HG03571 (cell line): ENCODE results near the gene CSK.
A peak's percentile ranks its signal among the peaks of the same experiment; 100 is the strongest.

Source experiments
- ATAC-seq: cut with Tn5 transposase; IDR thresholded peaks from one replicate; pipeline ENCODE4 v1.9.1; 2021; ENCODE audit not compliant: unreplicated experiment

CSK gene

DNA sequence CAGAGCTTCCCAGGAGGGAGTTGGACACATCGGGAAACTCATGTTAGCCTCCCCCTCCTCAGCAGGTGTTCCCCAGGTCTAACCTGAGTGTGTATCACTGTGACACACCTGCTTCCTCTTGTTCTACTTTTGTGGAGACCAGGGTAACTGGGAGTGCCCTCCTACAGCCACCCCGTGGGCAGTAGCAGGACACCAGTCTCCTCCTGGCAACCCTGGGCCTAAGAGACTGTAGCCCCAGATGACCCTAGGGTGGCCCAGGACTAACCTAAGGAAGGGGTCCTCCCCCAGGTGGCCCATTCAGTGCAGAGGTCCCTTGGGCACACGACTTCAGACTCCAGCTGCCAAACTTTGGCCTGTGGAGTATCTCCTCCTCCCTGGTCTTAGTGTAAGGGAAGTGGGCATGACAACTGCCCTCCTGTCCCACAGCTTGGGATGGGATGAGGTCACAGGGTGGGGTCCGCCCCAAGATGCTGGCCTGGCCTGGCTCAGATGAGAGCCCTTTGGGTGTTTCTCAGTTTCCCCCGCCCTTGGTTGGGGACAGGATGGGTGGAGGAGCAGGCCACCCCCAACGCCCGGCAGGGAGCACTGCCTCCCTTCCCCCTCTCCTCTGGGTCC lies 4.8 kb downstream of the CSK start:
- ATAC-seq: no peak

DNA sequence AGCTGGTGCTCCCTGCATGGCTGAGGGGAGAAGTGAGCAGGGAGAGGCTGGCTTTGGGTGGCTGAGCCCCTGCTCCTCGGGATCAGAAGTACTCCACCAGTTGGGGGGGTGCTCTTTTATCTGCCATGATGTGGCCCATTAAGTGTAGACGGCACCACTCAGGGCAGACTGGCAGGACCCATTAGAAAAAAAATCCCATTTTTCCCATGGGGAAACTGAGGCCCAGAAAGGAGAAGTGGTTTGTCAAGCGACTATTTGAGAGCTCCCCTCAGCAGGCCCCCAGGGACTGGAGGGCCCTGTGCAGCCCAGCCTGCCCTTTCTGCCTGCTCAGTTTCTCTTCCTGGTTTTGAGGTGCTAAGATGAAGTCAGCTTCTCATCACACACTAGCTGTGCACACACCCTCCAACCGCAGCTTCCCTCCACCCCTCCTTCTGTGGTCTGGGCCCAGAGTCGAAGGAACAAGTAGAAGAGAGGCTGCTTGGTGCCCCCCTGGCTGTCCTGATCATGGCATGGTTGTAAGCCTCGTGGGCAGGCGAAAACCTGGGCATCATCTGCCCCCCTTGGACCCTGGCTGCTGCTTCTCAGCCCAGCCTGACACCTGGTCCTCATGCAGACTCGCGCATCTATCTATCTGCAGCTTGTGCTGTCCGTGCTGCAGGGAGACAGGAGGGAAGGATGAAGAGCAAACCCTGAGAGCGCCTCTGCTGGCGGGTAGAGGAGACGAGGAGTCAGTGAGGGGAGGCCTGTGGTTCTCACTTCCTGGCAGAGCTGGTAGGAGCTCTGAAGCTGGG lies 5.6 kb downstream of the CSK start:
- peak; percentile 31 for ATAC-seq

- ATAC-seq: no peak
These were observed 6.3 kb downstream of the CSK start for GRCh38 chr15:74788042-74788682.

GRCh38 chr15:74788683-74789151 lies 6.8 kb downstream of the CSK start:
- ATAC-seq: no peak

GRCh38 chr15:74789171-74789631 lies 7.3 kb downstream of the CSK start:
- no peak for ATAC-seq

DNA sequence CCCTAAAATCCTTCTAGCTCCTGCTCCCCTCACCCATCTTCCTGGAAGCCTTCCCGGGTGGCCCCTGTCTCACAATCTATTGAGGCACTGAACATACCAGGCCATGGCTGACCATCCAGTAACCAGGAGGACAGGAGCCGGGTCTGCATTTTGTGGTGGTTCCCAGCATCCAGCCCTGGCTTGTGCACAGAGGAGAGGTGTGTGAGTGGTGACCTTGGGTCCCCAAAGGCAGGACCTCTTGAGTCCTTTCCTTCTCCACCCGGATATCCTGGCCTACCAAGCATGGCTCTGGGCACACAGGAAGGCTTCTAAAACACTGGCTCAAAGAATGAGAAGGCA lies 7.8 kb downstream of the CSK start:
- ATAC-seq: no peak

- ATAC-seq: no peak
These were observed 8.4 kb downstream of the CSK start for GRCh38 chr15:74790080-74790916.

DNA sequence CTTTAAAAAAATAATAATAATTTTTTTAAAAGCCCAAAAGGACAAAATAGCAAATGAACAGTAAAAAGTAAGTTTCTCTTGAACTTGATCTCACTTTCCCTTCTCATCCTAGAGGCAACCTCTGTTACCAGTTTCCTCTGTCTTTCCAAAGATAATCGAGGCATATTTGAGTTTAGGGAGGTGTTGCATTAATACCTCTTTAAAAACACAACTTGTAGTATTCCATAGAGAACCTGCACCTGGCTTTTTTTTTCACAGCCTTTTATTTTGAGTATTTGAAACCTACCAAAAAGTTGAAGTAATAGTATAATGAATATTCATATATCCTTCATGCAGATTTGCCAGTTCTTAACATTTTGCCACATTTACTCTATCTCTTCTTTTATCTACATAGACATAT lies 9.1 kb downstream of the CSK start:
- no peak for ATAC-seq

- ATAC-seq: no peak
These were observed 9.8 kb downstream of the CSK start for GRCh38 chr15:74791667-74792066.

GRCh38 chr15:74792227-74793016 lies 10.5 kb downstream of the CSK start:
- ATAC-seq: no peak

GRCh38 chr15:74793135-74794028 lies 11.5 kb downstream of the CSK start:
- ATAC-seq: no peak

GRCh38 chr15:74794248-74794969 lies 12.5 kb downstream of the CSK start:
- ATAC-seq: no peak

GRCh38 chr15:74794970-74795349 lies 13.1 kb downstream of the CSK start:
- ATAC-seq: no peak

GRCh38 chr15:74795966-74796625 lies 14.2 kb downstream of the CSK start:
- no peak for ATAC-seq

DNA sequence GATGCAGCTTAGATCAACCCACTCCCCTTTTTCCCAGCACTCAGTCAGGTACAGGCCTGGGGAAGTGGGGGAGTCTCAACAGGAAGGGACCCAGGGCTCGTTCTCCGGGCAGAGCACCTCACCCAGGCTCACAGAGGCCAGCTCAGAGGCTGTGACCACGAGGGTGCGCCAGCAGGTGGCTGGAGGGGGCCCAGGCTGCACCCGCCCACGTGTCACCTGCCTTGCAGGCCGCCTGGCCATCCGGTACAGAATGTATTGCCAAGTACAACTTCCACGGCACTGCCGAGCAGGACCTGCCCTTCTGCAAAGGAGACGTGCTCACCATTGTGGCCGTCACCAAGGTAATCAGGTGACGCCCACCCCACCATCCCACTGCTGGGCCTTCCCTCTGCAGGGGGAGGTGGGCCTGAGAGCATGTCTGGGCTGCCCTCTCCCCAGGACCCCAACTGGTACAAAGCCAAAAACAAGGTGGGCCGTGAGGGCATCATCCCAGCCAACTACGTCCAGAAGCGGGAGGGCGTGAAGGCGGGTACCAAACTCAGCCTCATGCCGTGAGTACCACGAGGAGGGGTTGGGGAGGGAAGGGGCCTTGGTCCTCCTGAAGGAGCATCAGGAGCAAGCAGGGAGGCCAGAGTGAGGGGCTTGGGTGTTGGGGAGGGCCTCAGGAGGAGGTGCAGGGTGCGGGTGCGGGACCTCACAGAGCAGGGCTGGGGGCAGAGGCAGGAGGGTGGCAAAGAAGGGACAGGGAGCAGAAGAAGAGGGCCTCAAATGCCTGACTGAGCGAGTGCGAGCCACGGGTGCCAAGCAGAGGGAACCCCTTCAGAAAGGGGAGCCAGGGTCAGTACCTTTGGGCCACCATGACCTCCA lies 16.7 kb downstream of the CSK start:
- no peak for ATAC-seq

- ATAC-seq: no peak
These were observed 17.5 kb downstream of the CSK start for GRCh38 chr15:74799255-74799855.
